Stimulated activated CD8-positive, alpha-beta memory T cell treated with anti-CD3 and anti-CD28 coated beads, Interleukin-7, amount 100 ng/mL, for 48 hours (primary cell): ENCODE measurements around the gene ADGRA1.

Experiments used
- DNase-seq, 2 donors: peaks; one replicate each; pipeline ENCODE4 v3.0.0-alpha.2; 2020; ENCODE audit warnings: low read depth in 1 of 2; ENCODE audit errors: extremely low read depth in 1 of 2

ADGRA1 gene

DNA sequence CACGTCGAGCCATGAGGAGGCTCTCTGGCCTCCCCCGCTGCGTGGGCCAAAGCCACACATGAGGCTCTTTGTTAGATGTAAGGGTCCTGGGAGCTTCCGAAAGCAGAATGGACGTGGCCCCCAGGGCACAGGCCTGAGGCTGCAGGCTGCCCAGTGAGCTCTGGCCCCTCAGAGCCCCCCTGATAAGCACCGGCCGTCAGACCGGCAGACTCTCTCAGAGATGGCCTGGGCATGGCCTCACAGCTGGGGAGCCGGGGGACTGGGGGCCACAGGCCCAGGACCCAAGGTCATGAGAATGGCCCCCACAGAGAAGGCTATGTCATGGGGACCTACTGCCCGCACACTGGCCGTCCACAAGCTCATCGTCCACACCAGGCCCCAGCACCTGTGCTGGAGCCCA is 31.7 kb upstream of the ADGRA1 start:
- no peak for DNase-seq

DNA sequence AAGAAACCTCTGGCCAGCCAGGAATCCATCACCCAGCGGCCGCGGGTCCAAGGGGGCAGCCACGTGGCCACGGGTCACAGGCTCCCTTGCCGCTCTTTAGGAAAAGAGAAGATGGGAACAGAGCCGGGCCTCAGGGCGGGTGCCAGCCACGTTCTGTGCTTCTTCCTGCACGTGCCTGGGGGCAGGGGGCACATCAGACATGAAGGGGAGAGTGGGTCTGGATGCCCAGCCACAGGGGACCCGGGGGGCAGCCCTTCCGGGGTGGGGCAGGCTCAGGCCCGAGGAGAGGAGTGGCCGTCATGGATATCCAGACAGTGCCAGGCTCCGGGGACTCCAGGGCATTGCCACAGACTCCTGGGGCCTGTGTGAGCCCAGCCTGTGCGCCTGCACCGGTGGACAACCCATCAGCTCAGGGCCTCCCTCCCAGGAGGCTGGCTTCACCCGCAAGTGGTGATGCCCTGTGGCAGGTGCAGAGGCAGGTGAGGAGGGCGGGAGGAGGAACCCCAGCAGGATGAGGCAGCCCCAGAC is 31.0 kb upstream of the ADGRA1 start:
- no peak for DNase-seq

DNA sequence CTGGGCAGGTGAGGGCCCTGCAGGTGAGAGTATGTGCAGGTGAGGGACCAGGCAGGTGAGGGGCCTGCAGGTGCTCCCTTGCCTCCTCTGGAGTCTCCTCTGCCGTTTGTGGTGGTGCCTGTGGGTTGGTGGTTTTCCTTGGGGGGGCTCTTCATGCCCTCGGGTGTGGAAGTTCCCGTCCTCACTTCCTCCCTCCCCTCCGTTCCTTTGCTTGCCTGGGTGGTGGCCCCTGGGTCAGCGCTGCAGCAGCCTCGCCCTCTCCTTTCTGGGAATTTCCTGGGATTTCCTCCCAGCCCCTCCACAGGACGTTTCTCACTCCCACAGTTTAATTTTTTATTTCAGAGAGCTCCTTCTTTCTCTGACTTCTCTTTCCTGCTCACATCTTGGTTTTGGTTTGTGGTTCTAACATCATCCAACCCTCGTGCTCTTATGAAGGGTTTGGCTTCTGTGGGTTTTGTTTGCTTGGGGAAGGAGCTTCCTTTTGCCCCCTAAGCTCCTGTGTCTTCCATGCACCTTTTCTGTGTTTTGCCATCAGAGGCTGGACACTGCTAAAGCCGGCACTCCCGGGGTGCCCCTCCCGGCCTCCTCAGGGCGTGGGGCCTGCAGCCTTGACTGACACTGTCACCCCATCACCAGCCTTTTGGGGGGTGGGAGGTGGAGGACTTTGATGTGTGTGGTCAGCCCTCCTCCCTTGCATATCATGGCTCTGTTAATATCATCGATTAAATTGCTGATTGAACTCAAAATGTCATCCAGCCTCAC is 29.2 kb upstream of the ADGRA1 start:
- no peak for DNase-seq

DNA sequence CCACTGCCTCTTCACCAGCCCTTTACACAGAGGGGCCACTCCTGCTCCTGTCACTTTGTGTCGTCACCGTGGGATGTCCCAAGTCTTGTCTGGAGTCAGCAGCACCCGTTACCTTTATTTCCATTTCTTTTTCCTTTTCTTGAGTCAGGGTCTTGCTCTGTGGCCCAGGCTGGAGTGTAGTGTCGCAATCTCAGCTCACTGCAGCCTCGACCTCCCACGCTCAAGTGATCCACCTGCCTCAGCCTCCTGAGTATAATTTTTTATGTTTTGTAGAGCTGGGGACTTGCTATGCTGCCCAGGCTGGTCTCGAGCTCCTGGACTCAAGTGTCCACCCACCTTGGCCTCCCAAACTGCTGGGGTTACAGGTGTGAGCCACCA is 28.6 kb upstream of the ADGRA1 start:
- DNase-seq, result no peak

DNA sequence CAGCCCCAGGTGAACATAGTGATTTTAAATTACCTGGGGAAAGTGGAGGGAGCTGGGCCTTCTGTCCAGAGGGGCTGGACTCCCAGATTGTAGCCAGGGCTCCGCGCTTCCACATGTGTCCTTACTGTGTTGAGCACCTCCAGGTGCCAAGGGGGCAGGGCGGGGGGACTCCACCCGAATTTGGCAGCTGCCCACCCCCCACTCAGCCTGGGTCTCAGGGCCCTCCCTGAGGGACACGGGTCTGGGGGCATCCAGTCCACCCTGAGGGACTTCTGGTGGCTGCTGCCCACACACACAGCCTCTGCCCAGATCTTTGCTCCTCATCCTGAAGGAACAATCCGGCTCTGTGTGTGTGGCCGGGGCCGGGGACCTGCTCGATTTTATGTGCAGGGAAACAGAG is 28.2 kb upstream of the ADGRA1 start:
- DNase-seq, result no peak

DNA sequence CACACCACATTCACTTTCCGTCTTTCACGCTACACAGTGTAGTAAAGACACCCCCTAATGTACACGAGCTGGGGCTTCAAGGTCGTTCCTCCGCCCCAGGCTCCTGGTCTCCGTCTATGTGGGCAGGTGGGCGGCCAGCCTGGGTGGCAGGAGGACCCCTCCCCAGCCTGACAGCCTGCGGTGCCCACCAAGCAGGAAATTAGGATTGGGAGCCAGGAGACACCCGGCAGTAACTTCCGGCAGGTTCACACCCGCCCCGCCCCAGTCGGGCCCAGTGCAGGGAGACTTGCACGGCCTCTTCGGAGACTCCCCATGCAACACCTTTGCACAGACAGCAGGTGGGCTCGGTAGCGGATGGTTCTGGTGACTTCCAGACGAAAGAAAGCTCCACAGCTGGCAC is 27.7 kb upstream of the ADGRA1 start:
- no peak for DNase-seq

DNA sequence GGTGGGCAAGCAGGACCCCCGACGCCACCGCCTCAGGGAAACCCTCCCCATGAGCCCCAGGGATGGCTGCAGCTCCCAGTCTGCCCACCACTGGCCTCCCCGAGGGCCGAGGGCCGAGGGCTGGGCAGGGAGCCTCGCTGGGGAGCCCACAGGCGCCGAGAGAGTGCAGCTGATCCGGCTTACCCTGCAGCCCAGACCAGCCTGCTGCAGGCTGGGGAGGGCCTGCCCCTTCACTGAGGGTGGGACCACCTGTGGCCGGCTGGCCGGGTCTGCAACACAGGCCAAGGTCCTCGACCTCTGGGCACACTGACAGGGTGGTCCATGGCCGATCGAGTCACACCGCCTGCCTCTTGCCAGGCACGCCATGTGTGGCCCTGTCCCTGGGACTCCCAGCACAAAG is 27.3 kb upstream of the ADGRA1 start:
- DNase-seq, result no peak

DNA sequence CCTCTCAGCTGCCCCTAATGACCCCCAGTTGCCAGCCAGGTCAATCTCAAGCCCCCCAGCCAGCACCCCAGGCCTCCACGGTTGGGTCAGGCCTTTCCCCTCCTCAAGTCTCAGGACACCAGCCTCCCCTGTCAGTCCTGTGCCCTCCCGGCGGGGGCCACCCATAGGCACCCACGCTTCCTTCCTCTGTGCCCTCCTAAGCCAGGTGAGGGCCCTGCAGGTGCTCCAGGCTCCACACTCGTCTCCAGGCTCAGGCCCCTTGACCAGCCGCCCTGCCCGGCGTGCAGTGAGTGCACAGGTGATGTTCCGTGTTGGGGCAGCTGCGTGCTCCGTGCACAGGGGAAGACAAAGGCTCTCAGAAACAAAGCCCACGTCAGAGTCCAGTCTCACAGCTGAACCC is 26.8 kb upstream of the ADGRA1 start:
- no peak for DNase-seq

DNA sequence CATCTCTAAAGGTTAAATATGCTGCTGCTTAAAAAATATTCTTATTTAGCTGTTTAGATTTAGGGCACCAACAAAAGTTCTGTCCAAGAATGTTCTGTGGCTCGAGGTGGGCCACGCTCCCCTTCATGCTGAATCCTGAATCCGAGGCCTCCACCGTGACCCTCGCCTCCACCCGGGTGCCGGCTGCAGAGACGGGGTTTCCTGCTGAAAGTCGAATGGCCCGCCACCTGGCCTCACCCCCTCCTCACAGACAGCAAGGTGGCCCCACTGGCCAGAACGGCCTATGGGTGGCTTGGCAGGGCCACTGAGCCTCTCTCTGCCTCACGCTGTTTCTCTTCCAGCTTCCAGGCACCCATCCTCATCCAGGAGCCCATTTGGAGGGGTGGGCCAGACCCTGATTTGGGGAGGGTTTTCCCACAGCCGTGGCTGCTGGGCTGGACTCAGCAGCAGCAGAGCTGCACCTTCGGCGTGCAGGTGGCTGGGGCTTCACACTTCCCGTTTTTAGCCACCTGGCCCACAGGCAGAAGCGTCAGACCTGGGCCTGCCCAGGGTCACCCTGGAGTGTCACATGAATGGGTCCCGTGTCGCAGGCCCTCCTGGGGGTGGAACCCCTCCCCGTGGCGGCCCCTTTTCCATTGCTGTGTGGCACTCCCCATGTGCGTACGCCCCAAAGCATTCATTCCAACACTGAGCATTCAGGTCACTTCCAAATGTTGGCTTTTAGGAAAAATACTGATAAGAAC is 26.3 kb upstream of the ADGRA1 start:
- DNase-seq, result no peak

DNA sequence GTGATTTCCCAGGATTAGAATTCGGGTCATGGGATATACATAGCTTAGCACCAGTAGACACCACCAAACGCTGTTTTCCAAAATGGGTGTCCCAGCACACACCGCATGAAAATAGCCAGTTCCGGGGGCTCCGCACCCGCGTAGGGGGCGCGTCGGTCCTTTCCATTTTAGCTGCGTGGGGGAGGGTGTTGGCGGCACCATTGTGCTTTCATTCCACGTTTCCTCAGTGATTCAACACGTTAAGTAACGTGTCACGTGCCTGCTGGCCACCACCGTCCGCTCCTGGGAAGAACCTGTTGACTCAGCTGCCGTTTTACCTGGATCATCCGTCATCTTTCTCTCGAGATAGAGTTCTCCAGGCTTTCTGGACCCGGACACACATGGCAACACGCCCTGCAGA is 25.6 kb upstream of the ADGRA1 start:
- DNase-seq, result no peak

DNA sequence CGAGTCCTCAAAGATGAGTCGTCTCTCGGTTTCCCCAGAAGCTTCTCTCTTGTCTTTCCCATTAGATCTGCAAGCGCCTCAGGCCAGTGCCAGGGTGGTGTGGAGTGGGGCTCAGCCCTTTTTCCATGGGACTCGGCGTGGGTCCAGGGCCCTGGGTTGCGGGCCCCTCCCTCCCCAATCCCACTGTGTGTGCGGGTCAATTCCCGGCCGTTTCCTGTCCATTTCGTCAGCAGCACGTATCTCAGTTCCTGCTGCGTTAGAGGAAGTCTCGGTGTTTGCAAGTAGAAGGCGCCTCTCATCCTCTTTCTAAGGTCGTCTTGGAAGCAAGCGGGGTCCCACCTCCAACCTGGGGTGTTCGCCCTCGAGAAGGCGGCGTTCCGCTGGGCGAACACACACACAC is 25.1 kb upstream of the ADGRA1 start:
- no peak for DNase-seq

DNA sequence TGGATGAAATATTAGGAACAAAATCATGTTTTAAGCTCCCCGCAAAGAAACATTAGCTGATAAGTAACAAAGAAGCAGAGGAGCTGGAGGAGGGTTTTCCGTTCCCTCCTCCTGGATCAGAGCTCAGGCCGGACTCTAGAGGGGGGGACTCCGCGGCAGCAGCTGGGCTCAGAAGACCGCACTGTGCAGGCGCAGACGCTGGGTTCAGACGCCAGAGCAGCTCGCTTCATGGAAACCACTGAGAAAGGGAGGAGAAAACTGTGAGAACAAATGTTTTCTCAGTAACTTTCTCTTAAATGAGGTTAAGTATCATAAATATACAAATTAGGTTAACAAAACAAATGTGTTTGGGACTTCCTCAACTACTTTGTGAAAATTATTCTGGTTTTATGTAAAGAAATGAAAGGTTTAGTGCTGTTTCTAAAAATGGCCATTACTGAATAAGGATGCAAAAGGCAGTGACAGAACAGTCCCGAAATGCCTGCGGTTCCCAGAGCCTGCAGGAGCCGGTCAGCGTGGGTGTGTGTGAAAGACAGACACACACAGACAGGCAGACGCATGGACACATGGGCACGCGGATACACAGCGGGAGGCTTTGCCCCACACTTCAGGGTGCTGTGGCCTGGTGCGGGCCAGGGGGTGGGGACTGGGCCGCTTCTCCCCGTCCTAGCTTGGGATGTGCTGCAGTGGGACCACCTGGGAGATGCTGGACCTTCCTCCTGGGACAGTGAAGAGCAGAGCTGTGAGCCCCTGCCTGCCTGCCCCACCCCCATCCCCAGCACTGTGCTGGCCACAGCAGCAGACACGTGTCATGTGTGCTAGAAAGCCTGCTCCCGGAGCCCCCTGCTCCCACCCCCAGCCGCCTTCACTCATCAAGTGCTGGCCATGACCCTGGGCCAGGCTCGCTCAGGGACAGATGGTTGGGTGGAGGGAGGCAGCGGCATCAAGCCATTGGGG is 20.3 kb upstream of the ADGRA1 start:
- DNase-seq, result no peak

DNA sequence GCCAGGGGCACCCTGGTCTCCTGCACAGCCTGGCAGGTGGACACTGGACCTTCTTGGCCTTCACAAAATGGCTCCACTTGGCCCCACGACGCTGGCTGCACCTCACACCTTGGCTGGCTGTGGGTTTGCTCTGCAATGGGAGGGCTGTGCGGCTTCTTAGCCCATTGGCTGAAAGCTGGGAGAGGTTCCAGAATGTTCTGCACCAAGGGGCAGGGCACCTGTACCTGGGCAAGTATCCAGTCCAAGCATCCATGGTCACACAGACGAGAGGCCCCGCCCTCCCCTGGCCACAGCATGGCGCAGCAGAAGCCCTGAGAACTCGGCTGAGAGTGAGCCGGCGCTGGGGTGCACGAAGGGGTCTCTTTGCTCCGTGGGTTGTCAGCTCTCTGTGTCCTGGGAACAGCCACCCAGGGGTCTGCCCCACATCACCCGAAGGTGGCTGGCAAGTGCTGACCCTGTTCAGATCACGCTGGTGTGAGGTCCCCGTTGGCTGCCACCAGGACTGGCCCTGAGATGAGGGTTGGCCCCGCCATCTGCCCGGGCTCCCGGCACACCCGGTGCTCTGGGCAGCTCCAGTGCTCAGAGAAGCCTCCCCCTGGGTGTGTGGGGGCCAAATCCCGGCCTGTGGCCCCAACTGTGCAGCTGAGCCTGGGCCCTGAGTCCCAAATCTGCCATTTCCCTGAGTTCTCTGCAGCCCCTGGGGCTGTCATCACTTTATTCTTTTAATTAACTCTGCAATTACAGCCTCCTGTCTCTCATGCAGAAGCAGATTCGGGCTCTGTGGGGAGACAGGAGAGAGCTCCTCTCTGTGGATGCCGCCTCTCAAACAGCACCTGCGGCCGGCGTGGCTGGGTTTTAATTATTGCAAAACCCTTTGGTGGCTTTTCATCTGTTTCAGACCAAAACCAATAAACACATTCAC is 19.4 kb upstream of the ADGRA1 start:
- DNase-seq, result no peak

DNA sequence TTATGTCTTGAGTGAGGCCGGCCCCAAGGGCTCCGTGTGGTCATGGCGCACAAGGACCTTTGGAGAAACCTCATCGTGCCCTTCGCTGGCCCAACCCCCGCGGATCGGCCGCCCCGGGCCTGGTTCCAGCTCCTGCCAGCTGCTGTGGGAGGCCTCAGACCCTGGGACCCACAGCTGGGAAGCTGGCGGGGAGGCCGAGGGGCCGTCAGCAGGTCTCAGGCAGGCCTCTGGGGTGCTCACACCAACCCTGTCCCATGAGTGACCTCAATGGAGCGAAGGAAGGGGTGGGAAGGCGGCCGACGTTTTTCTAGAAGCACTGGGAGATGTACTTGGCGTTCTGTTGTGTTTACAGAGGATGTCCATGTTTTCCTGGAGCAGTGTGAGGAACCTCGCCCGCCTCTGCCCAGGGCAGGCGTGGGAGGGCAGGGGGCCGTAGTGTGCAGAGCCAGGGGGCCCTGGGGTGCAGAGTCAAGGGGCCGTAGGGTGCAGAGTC is 18.6 kb upstream of the ADGRA1 start:
- DNase-seq, result no peak

DNA sequence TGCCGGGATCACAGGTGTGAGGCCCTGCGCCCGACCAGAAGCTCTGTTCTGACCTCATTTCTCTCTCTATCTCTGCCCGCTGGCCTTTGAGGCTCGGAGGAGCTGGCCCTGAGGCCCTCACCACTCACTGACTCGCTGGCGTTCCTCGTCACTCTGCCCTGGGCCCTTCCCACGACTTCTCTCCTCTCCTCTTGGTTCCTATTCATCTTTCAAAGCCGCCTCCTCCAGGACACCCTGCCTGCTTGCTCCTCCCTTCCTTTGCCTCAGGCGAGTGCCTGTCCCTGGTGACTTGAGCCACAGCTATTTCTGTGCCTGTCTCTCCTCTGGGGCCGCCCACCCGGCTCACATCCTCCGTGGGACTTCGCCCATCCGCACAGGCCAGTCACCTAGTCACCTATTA is 17.3 kb upstream of the ADGRA1 start:
- no peak for DNase-seq

DNA sequence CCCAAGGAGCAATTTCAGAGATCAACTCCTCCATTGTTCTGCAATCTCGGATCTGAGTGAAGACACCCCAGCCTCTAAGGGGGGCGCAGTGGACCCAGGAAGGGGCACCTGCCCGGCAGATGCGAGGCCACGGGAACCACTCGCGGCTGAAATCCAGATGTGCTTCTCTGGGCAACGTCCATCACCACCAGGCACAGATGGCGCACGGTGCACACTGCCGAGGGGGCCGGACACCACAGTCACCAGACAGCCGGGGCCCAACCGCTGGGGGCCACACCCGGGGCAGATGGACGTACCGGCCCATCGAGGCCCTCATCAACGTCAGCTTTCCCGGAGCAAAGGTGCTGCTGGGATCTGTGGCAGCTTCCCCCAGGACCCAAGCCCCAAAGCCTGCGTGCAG is 16.9 kb upstream of the ADGRA1 start:
- DNase-seq, result no peak

DNA sequence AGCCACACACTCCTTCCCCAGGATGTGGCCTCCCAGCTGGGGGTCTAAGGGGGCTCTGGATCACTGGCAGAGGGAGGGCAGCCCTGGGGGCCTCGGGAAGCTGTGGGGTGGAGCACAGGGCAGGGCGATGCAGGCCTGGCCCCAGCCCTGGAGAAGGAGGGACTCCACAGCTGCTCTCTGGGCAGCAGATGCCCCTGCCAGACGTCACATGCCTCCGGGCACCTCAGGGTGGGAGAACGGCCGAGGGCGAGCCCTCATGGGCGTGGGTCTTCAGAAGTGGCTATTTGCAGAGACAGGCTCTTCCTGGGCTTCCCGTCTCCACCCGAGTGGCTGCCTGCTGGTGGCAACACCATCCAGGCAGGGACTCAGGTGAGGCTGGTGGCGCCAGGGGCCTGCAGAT is 16.0 kb upstream of the ADGRA1 start:
- DNase-seq, result no peak

DNA sequence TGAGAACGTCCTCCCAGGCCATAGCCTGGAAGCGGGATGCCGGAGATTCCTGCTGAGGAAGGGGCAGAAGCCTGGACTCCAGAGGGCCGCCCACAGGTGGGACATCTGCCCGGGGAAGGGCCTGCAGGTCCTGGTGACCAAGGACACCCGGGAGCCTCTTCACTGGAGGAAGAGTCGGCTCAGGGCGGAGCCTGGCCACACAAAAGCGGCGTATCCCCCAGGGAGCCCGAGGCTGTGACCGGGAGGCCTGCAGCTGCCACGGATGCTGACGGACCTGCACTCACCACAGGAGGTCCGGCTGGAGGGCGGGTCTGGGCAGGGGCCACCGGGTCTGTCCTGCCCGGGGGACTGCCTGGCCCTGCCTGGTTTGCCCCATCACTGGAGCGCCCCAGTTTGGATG is 15.5 kb upstream of the ADGRA1 start:
- no peak for DNase-seq

DNA sequence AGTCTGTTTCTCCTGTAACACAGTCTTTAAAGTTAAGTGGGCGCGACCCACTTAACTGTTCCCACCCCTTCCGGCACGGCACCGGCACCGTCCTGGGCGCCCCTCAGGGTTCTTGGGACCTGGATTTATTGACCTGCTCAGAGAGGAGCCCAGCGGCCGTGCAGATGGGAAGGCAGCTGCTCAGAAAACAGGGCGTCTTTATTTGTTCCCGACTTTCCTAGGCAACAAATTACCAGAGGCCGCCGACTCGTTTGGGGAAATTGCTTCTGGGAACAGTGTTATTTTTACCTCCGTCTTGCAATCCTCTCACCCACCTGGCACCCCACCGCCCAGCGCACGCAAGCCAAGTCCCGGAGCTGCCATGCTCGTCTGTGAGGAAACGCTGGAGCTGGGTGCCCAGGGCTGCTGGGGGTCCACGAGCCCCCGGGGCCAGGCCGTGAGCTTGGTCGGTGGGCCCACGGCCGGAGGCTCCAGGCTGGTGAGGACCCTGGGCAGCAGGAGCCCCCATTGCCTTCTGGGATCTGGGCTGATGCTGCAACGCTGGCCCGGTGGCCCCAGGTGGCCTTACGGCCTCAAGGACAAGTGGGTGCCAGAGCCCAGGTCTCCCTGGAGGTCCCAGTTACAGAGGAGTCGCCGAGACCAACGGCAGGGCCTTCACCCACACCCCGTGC is 14.9 kb upstream of the ADGRA1 start:
- no peak for DNase-seq
